ENCODE measurements around the gene BPIFB2. TPM values are rescaled to one million over a fixed set of nuclear protein-coding genes. Genes with fewer than 3 reads are reported as not detected.

Gene BPIFB2
- total RNA-seq, 1 donor from 2014 or later = not detected

DNA sequence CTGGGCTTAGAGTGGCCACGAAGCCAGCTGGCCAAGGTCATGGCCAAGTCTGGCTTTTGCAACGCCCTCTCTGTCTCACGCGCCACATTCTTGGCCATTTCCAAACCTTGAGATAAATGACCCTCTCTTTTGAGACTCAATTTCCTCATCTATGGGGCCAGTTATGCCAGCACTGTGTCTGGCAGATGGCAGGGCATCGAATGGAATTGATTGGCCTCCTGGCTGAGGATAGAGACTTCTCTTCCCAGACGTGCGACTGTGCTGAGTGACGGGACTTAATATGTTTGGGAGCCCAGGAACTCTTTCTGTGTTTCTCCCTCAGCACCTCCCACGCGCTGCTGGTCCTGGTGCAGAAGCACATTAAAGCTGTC lies 7.6 kb downstream of the BPIFB2 start:
- H3K27me3 ChIP-seq = no peaks in the 10 kb centered on the region
- no peaks in the 10 kb centered on the region for H3K36me3 ChIP-seq
- H3K9me3 ChIP-seq = no peaks in the 10 kb centered on the region
- intact Hi-C loops (cut with DNase I) = no loop called here
- no peak for TF ChIP-seq POLR2A (IDR thresholded peaks at IDR 0.05)
- TF ChIP-seq CTCF (IDR thresholded peaks at IDR 0.05) = no peak
- no peak for TF ChIP-seq POLR2AphosphoS5 (IDR thresholded peaks at IDR 0.05; ENCODE audit: insufficient read depth in 1 of 2, low read depth in 1 of 2)
- H3K4me3 ChIP-seq = no peak overlapping the region
- H3K4me1 ChIP-seq = no peaks in the 10 kb centered on the region
- H3K27ac ChIP-seq = no peak overlapping the region
- DNase-seq (ENCODE audit: extremely low spot score in 2 of 2) = no peak

GRCh38 chr20:33015700-33016580 lies 8.4 kb downstream of the BPIFB2 start:
- no peaks in the 10 kb centered on the region for H3K36me3 ChIP-seq
- no peak for DNase-seq (ENCODE audit: extremely low spot score in 2 of 2)
- H3K27ac ChIP-seq = no peak overlapping the region
- no peaks in the 10 kb centered on the region for H3K27me3 ChIP-seq
- H3K4me3 ChIP-seq = no peak overlapping the region
- no peaks in the 10 kb centered on the region for H3K9me3 ChIP-seq
- intact Hi-C loops (cut with DNase I) = no loop called here
- no peak for TF ChIP-seq POLR2A (IDR thresholded peaks at IDR 0.05)
- no peak for TF ChIP-seq CTCF (IDR thresholded peaks at IDR 0.05)
- no peak for TF ChIP-seq POLR2AphosphoS5 (IDR thresholded peaks at IDR 0.05; ENCODE audit: insufficient read depth in 1 of 2, low read depth in 1 of 2)
- H3K4me1 ChIP-seq = no peaks in the 10 kb centered on the region

GRCh38 chr20:33016581-33017109 lies 9.1 kb downstream of the BPIFB2 start:
- H3K36me3 ChIP-seq = no peaks in the 10 kb centered on the region
- no peaks in the 10 kb centered on the region for H3K4me1 ChIP-seq
- no peaks in the 10 kb centered on the region for H3K9me3 ChIP-seq
- no peaks in the 10 kb centered on the region for H3K27me3 ChIP-seq
- no peak for TF ChIP-seq CTCF (IDR thresholded peaks at IDR 0.05)
- no peak for TF ChIP-seq POLR2A (IDR thresholded peaks at IDR 0.05)
- no peak for TF ChIP-seq POLR2AphosphoS5 (IDR thresholded peaks at IDR 0.05; ENCODE audit: insufficient read depth in 1 of 2, low read depth in 1 of 2)
- H3K4me3 ChIP-seq = no peak overlapping the region
- DNase-seq (ENCODE audit: extremely low spot score in 2 of 2) = no peak
- intact Hi-C loops (cut with DNase I) = no loop called here
- no peak overlapping the region for H3K27ac ChIP-seq

GRCh38 chr20:33017542-33017941 lies 10.0 kb downstream of the BPIFB2 start:
- intact Hi-C loops (cut with DNase I) = no loop called here

More at GRCh38 chr20:33017542-33017941, 10.0 kb downstream of the BPIFB2 start:
- H3K4me3 ChIP-seq = no peak overlapping the region
- H3K27me3 ChIP-seq = no peaks in the 10 kb centered on the region
- no peaks in the 10 kb centered on the region for H3K36me3 ChIP-seq
- no peak for TF ChIP-seq POLR2A (IDR thresholded peaks at IDR 0.05)
- TF ChIP-seq CTCF (IDR thresholded peaks at IDR 0.05) = no peak
- TF ChIP-seq POLR2AphosphoS5 (IDR thresholded peaks at IDR 0.05; ENCODE audit: insufficient read depth in 1 of 2, low read depth in 1 of 2) = no peak
- H3K27ac ChIP-seq = no peak overlapping the region
- no peaks in the 10 kb centered on the region for H3K9me3 ChIP-seq
- H3K4me1 ChIP-seq = no peaks in the 10 kb centered on the region
- no peak for DNase-seq (ENCODE audit: extremely low spot score in 2 of 2)
